IMR-90 (cell line): ENCODE results near the gene MTHFSD. TPM values are rescaled to one million over a fixed set of nuclear protein-coding genes. Genes with fewer than 3 reads are reported as not detected.

ENCODE experiments used
- ATAC-seq: fragments of 200-7000 bp; cut with Tn5 transposase; 2 replicates; pipeline ENCODE4 v1.9.1; 2020; ENCODE audit warnings: low read depth, mild to moderate bottlenecking, moderate library complexity
- BruUV-seq: library from RNA; stranded (reverse); fragments of 400-500 nt; replicated peaks from 2 replicates; lab custom pipeline; 2021; lab: Mats Ljungman, UMichigan
- CTCF ChIA-PET: fragments of 300-600 bp; formaldehyde crosslinking; extraction: SDS; loops from one replicate; lab custom pipeline; 2021; ENCODE audit warnings: antibody characterized with exemption; lab: Yijun Ruan, JAX
- POLR2A ChIA-PET: fragments of 300-600 bp; sonication (Branson Sonifier 250); formaldehyde crosslinking; loops from one replicate; lab custom pipeline; 2022; ENCODE audit warnings: antibody characterized with exemption; ENCODE audit not compliant: unreplicated experiment; lab: Charles Lee
- DNase-seq: peaks from one replicate; pipeline ENCODE4 v3.0.0; 2013
- H2AFZ ChIP-seq: replicated peaks from 2 replicates; pipeline ENCODE3; 2013; ENCODE audit warnings: low read length, mild to moderate bottlenecking; ENCODE audit not compliant: poor library complexity
- H2AK5ac ChIP-seq: 2 replicates; pipeline ENCODE4 v1.6.1; 2013; ENCODE audit warnings: low read depth, low read length, inconsistent platforms
- H2AK9ac ChIP-seq: replicated peaks from 2 replicates; pipeline ENCODE3; 2013; ENCODE audit warnings: mild to moderate bottlenecking, low read depth, low read length, moderate library complexity; ENCODE audit not compliant: poor library complexity
- H2BK120ac ChIP-seq: 2 replicates; pipeline ENCODE4 v1.6.1; 2013; ENCODE audit warnings: low read depth, low read length, inconsistent platforms
- H2BK15ac ChIP-seq: 3 replicates; pipeline ENCODE4 v1.6.1; 2013; ENCODE audit warnings: low read depth, low read length, inconsistent platforms
- H2BK20ac ChIP-seq: 2 replicates; pipeline ENCODE4 v1.6.1; 2013; ENCODE audit warnings: low read depth, mild to moderate bottlenecking, inconsistent platforms, low read length, moderate library complexity
- H2BK5ac ChIP-seq: 2 replicates; pipeline ENCODE4 v1.6.1; 2013; ENCODE audit warnings: mild to moderate bottlenecking, low read depth, low read length, inconsistent platforms; ENCODE audit not compliant: poor library complexity, severe bottlenecking
- H3K14ac ChIP-seq: replicated peaks from 2 replicates; pipeline ENCODE4 v1.6.1; 2013; ENCODE audit warnings: low read depth, low read length, inconsistent platforms
- H3K18ac ChIP-seq: 2 replicates; pipeline ENCODE4 v1.6.1; 2013; ENCODE audit warnings: low read depth, low read length, control low read depth
- H3K23ac ChIP-seq: 2 replicates; pipeline ENCODE4 v1.6.1; 2013; ENCODE audit warnings: low read depth, low read length, inconsistent platforms
- H3K27ac ChIP-seq: 2 replicates; pipeline ENCODE4 v1.5.1; 2013; ENCODE audit warnings: mild to moderate bottlenecking, control low read depth, low read length; ENCODE audit not compliant: insufficient read depth
- H3K27me3 ChIP-seq: 2 replicates; pipeline ENCODE4 v1.6.1; 2013; ENCODE audit warnings: low read length; ENCODE audit not compliant: control insufficient read depth, insufficient read depth
- H3K36me3 ChIP-seq: 2 replicates; pipeline ENCODE4 v1.6.1; 2013; ENCODE audit warnings: low read length, mixed read lengths; ENCODE audit not compliant: control insufficient read depth, insufficient read depth
- H3K4ac ChIP-seq: 2 replicates; pipeline ENCODE4 v1.6.1; 2013; ENCODE audit warnings: low read depth, low read length, inconsistent platforms
- H3K4me1 ChIP-seq: 2 replicates; pipeline ENCODE4 v1.6.1; 2013; ENCODE audit warnings: low read length, mixed read lengths; ENCODE audit not compliant: control insufficient read depth, insufficient read depth
- H3K4me2 ChIP-seq: 2 replicates; pipeline ENCODE4 v1.6.1; 2013; ENCODE audit warnings: low read depth, mild to moderate bottlenecking, control low read depth, low read length, moderate library complexity
- H3K4me3 ChIP-seq: 2 replicates; pipeline ENCODE4 v1.5.1; 2013; ENCODE audit warnings: low read depth, mild to moderate bottlenecking, control low read depth, low read length, moderate library complexity; ENCODE audit not compliant: insufficient read depth
- H3K56ac ChIP-seq: 2 replicates; pipeline ENCODE4 v1.6.1; 2013; ENCODE audit warnings: low read length, inconsistent platforms; ENCODE audit not compliant: insufficient read depth; ENCODE audit errors: extremely low read depth
- H3K79me1 ChIP-seq, 2 experiments: 2 replicates each; pipeline ENCODE4 v1.6.1; 2013; ENCODE audit warnings: low read length in 2 of 2, inconsistent platforms in 1 of 2, low read depth in 1 of 2
- H3K9ac ChIP-seq: 2 replicates; pipeline ENCODE4 v1.6.1; 2013; ENCODE audit warnings: low read depth, low read length, control low read depth
- H3K9me1 ChIP-seq: 2 replicates; pipeline ENCODE4 v1.6.1; 2013; ENCODE audit warnings: low read length, inconsistent platforms; ENCODE audit not compliant: insufficient read depth
- H3K9me3 ChIP-seq: 2 replicates; pipeline ENCODE4 v1.6.1; 2013; ENCODE audit warnings: low read length; ENCODE audit not compliant: control insufficient read depth, insufficient read depth
- H4K20me1 ChIP-seq: 2 replicates; pipeline ENCODE4 v1.6.1; 2013; ENCODE audit warnings: low read length, inconsistent platforms; ENCODE audit not compliant: insufficient read depth
- H4K5ac ChIP-seq: 2 replicates; pipeline ENCODE4 v1.6.1; 2013; ENCODE audit warnings: mild to moderate bottlenecking, low read depth, low read length, control low read depth
- H4K8ac ChIP-seq, 2 experiments: 2 replicates each; pipeline ENCODE4 v1.6.1; 2013; ENCODE audit warnings: low read depth in 2 of 2, low read length in 2 of 2, control low read depth in 1 of 2, inconsistent platforms in 1 of 2
- H4K91ac ChIP-seq: 2 replicates; pipeline ENCODE4 v1.6.1; 2013; ENCODE audit warnings: low read depth, low read length, inconsistent platforms; ENCODE audit not compliant: insufficient read depth
- BHLHE40 ChIP-seq: fragments of 150-350 bp; IDR thresholded peaks from 2 replicates; pipeline ENCODE4 v1.6.1; 2016; ENCODE audit warnings: mild to moderate bottlenecking, low read depth, low read length
- CEBPB ChIP-seq: IDR thresholded peaks from 2 replicates; pipeline ENCODE4 v1.6.1; 2012; ENCODE audit warnings: low read depth, low read length, improper control_type of control experiment
- CHD1 ChIP-seq: IDR thresholded peaks from 2 replicates; pipeline ENCODE4 v1.6.1; 2012; ENCODE audit warnings: low read depth, low read length, improper control_type of control experiment
- FOS ChIP-seq: fragments of 150-350 bp; IDR thresholded peaks from 2 replicates; pipeline ENCODE4 v1.6.1; 2016; ENCODE audit warnings: low read depth, low read length
- MAFK ChIP-seq: IDR thresholded peaks from 2 replicates; pipeline ENCODE4 v1.6.1; 2012; ENCODE audit warnings: low read depth, low read length, improper control_type of control experiment
- MAZ ChIP-seq: IDR thresholded peaks from 2 replicates; pipeline ENCODE4 v1.6.1; 2012; ENCODE audit warnings: low read depth, mild to moderate bottlenecking, low read length, improper control_type of control experiment, moderate library complexity, borderline replicate concordance
- MXI1 ChIP-seq: IDR thresholded peaks from 2 replicates; pipeline ENCODE4 v1.6.1; 2012; ENCODE audit warnings: low read depth, mild to moderate bottlenecking, low read length, moderate library complexity, borderline replicate concordance
- NFE2L2 ChIP-seq: fragments of 150-350 bp; IDR thresholded peaks from 2 replicates; pipeline ENCODE4 v1.6.1; 2016; ENCODE audit warnings: low read depth, mild to moderate bottlenecking, low read length
- POLR2A ChIP-seq: IDR thresholded peaks from 2 replicates; pipeline ENCODE4 v1.6.1; 2012; ENCODE audit warnings: mild to moderate bottlenecking, low read depth, low read length
- RAD21 ChIP-seq: IDR thresholded peaks from 2 replicates; pipeline ENCODE4 v1.6.1; 2012; ENCODE audit warnings: low read length, improper control_type of control experiment
- RCOR1 ChIP-seq: IDR thresholded peaks from 2 replicates; pipeline ENCODE4 v1.6.1; 2012; ENCODE audit warnings: mild to moderate bottlenecking, low read length, improper control_type of control experiment; ENCODE audit not compliant: insufficient replicate concordance
- RFX5 ChIP-seq: IDR thresholded peaks from 2 replicates; pipeline ENCODE4 v1.8.0; 2012; ENCODE audit warnings: low read depth, mild to moderate bottlenecking, low read length, moderate library complexity
- SMC3 ChIP-seq: fragments of 150-350 bp; IDR thresholded peaks from 2 replicates; pipeline ENCODE4 v1.6.1; 2016; ENCODE audit warnings: low read depth, mild to moderate bottlenecking, antibody characterized with exemption, low read length, moderate library complexity
- WGBS, 2 experiments: methylation state at CpG; one replicate each; pipeline versions ENCODE4 v1.1.5 to v1.1.7; 2013; ENCODE audit warnings: missing lambda C conversion rate in 2 of 2; ENCODE audit not compliant: insufficient read length in 1 of 2; ENCODE audit errors: extremely low coverage in 2 of 2; 5-methylcytosine and 5-hydroxymethylcytosine counted together
- dilution Hi-C: fragments of 300-500 bp; cut with HindIII; formaldehyde crosslinking; loops from one replicate; pipeline ENCODE4 v1.14.3; 2018; ENCODE audit warnings: low sequenced_read_pairs; ENCODE audit not compliant: unreplicated experiment
- in situ Hi-C: fragments of 300-500 bp; cut with MboI; formaldehyde crosslinking; loops from 3 replicates; pipeline ENCODE4 v1.14.3; 2019; ENCODE audit warnings: low sequenced_read_pairs, inconsistent platforms, mixed read lengths
- intact Hi-C: fragments of 100-400 bp; cut with micrococcal nuclease; formaldehyde crosslinking; loops from 2 replicates; pipeline ENCODE4 v1.10.0; 2022
- polyA plus RNA-seq, 3 experiments: library from polyadenylated mRNA; depleted of rRNA; stranded (reverse); fragments of >200 nt; gene quantifications; 2 replicates each; pipeline ENCODE4 v1.2.3, GENCODE V29; 2012; ENCODE audit warnings: low replicate concordance in 1 of 3
- total RNA-seq: library from RNA; depleted of rRNA; stranded (reverse); fragments of >200 nt; gene quantifications from 2 replicates; pipeline ENCODE4 v1.2.3, GENCODE V29; 2012
- TF ChIP-seq, protein P1 (sequence below): conservative IDR thresholded peaks from 2 replicates; pipeline ENCODE4 v1.5.1; 2012; ENCODE audit warnings: mild to moderate bottlenecking, low read depth, low read length, improper control_type of control experiment
- TF ChIP-seq, protein P2 (sequence below): fragments of 150-350 bp; IDR thresholded peaks from 2 replicates; pipeline ENCODE4 v1.6.1; 2016; ENCODE audit warnings: low read depth, mild to moderate bottlenecking, low read length, moderate library complexity, borderline replicate concordance

Gene MTHFSD
- total and polyA plus RNA-seq, 2 of the 4 experiments (the other 2 are of a cell fraction): 8.2 to 16.8 TPM

DNA sequence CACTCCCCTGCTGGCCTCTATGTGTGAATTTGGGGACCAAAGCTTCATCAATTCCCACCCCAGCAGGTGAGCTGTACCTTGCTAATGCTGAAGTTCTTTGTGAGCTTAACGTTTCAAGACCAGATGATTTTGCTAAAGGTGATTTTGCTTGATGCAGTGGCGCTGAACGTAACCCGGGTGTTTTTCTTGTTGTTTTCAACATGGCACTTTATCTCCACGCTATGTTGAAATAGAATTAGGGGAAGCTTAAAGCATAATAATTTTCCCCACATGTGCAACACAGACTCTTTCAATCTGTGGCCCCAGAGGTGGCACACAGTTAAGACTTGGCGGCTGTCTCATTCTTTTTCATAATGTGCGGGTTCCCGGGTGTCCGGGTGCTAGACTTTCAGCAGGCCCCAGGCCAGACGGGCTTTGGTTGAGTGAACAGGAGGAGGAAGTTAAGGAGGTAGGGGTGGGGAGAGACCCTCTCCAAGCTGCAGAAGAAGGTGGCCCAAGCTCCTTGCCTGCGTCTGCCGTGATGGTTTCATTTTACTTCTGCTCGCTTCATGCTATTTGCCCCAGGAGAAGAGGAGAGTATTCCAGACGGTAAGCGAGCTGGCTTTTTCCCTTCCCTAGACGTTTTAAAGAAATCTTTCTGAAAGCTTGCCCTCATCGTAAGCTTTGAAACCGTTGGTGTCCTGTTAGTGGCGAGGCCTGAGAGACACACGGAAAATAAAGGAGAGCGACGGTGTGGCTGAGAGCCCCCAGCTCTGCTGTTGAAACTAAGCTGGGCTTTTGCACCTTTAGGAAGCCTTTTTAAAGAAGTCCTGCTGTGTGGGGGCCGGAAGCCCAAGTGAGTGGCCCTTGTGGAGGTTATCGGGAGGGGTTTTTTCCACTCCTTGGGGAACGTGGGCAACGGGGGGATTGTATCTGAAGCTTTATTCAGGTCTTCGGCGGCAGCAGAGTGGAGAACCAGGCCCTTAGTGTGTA, 15.8 kb upstream of the MTHFSD start:
- Histone ChIP-seq H3K4me1 (peaks cover 11% of the 10 kb centered on the region), H3K4me3 (no peak overlapping the region), H3K27ac (no peak overlapping the region), H4K91ac (no peak overlapping the region), H3K36me3 (no peaks in the 10 kb centered on the region), H3K23ac (peak overlapping the region; percentile 97), H3K4me2 (peak overlapping the region; percentile 71), H4K5ac (no peak overlapping the region), H2BK20ac (no peak overlapping the region), H4K20me1 (0 out of 2 replicates have a peak, but pooled peaks cover 7% of the 10 kb centered on the region), H3K79me1 (peaks cover 20 to 54% of the 10 kb centered on the region in 2 experiments), H3K14ac (peak overlapping the region; percentile 48; the same call in 1 of the 2 replicates), H2AK9ac (no peak overlapping the region), H3K18ac (no peak overlapping the region), H3K9ac (no peak overlapping the region), H4K8ac (peak overlapping the region in 1 of 2 experiments; percentile 49; a peak in 1 of 4 replicates), H2BK15ac (no peak overlapping the region; the same call in 2 of the 3 replicates), H3K27me3 (no peaks in the 10 kb centered on the region), H2AK5ac (peak overlapping the region; percentile 36; the same call in 1 of the 2 replicates), H2AFZ (peak overlapping the region; percentile 4), H3K56ac (no peak overlapping the region), H2BK120ac (0 out of 2 replicates have a peak overlapping the region, but pooled peaks have one; percentile 63), H3K9me1 (peaks cover 12% of the 10 kb centered on the region), H3K9me3 (no peaks in the 10 kb centered on the region), H3K4ac (no peak overlapping the region; the same call in 1 of the 2 replicates), H2BK5ac (no peak overlapping the region)
- DNase-seq: no peak
- BruUV-seq: no TSS peak
- dilution Hi-C loops (no loop called here), intact Hi-C loops (no loop called here), in situ Hi-C loops (no loop called here)
- 92% methylated on average over 11 of the region's 28 CpGs; no CpG with 5 or more reads in 1 of the 2 experiments for WGBS, 2 experiments
- ATAC-seq: no peak
- ChIA-PET CTCF (interaction anchor here (0.6 to 1.8 kb wide), 3 partner anchors 179 to 650 kb away, joined by 3 to 5 read pairs (median 4); no protein-coding TSS in a partner anchor), POLR2A (interaction anchor here (0.8 kb wide), 1 partner anchor 8 kb away, joined by 4 read pairs; no protein-coding TSS in a partner anchor)
- no peak for TF ChIP-seq RCOR1
- TF ChIP-seq POLR2A: no peak
- no peak for TF ChIP-seq BHLHE40
- no peak for TF ChIP-seq NFE2L2
- TF ChIP-seq, protein P1, sequence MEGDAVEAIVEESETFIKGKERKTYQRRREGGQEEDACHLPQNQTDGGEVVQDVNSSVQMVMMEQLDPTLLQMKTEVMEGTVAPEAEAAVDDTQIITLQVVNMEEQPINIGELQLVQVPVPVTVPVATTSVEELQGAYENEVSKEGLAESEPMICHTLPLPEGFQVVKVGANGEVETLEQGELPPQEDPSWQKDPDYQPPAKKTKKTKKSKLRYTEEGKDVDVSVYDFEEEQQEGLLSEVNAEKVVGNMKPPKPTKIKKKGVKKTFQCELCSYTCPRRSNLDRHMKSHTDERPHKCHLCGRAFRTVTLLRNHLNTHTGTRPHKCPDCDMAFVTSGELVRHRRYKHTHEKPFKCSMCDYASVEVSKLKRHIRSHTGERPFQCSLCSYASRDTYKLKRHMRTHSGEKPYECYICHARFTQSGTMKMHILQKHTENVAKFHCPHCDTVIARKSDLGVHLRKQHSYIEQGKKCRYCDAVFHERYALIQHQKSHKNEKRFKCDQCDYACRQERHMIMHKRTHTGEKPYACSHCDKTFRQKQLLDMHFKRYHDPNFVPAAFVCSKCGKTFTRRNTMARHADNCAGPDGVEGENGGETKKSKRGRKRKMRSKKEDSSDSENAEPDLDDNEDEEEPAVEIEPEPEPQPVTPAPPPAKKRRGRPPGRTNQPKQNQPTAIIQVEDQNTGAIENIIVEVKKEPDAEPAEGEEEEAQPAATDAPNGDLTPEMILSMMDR: no peak
- no peak for TF ChIP-seq CEBPB
- no peak for TF ChIP-seq MXI1
- TF ChIP-seq CHD1: no peak
- no peak for TF ChIP-seq SMC3
- TF ChIP-seq MAZ: no peak
- no peak for TF ChIP-seq MAFK
- TF ChIP-seq, protein P2, sequence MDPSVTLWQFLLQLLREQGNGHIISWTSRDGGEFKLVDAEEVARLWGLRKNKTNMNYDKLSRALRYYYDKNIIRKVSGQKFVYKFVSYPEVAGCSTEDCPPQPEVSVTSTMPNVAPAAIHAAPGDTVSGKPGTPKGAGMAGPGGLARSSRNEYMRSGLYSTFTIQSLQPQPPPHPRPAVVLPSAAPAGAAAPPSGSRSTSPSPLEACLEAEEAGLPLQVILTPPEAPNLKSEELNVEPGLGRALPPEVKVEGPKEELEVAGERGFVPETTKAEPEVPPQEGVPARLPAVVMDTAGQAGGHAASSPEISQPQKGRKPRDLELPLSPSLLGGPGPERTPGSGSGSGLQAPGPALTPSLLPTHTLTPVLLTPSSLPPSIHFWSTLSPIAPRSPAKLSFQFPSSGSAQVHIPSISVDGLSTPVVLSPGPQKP: no peak
- no peak for TF ChIP-seq FOS
- no peak for TF ChIP-seq RAD21
- TF ChIP-seq RFX5: no peak
